Measurements from ENCODE around the gene DNAJC17. TPM values are rescaled to one million over a fixed set of nuclear protein-coding genes. Genes with fewer than 3 reads are reported as not detected.

Gene DNAJC17
- total RNA-seq, 1 donor from 2014 or later: 16.0 TPM

GRCh38 chr15:40828447-40829036 is 21.3 kb upstream of the DNAJC17 start, which contains the start of gene PPP1R14D:
Gene PPP1R14D, minus strand, starts transcription at chr15:40828708. Its CDS starts 67 bp downstream, at chr15:40828641.
- no peak for TF ChIP-seq CTCF (IDR thresholded peaks at IDR 0.05; ENCODE audit: borderline replicate concordance)
- Histone ChIP-seq H3K4me1 (peaks cover 3% of the 10 kb centered on the region), H3K4me3 (no peak within 1 kb of the TSS), H3K27me3 (ENCODE audit: low read depth) (peaks cover 5% of the 10 kb centered on the region), H3K27ac (replicated peaks) (no peak within 1 kb of the TSS), H3K9me3 (replicated peaks) (no peaks in the 10 kb centered on the region), H3K36me3 (no peaks in the 10 kb centered on the region)
- intact Hi-C loops (cut with micrococcal nuclease): no loop called here
- no peak for DNase-seq

- Histone ChIP-seq H3K27ac (replicated peaks) (no peak overlapping the region), H3K36me3 (no peaks in the 10 kb centered on the region), H3K9me3 (replicated peaks) (no peaks in the 10 kb centered on the region), H3K4me1 (peaks cover 3% of the 10 kb centered on the region), H3K27me3 (ENCODE audit: low read depth) (peaks cover 5% of the 10 kb centered on the region), H3K4me3 (no peak overlapping the region)
- no peak for DNase-seq
- TF ChIP-seq CTCF (IDR thresholded peaks at IDR 0.05; ENCODE audit: borderline replicate concordance): no peak
- intact Hi-C loops (cut with micrococcal nuclease): no loop called here
Measured at GRCh38 chr15:40826423-40827075, 19.3 kb upstream of the DNAJC17 start.

- DNase-seq: no peak
- Histone ChIP-seq H3K4me1 (peaks cover 3% of the 10 kb centered on the region), H3K27me3 (ENCODE audit: low read depth) (peaks cover 5% of the 10 kb centered on the region), H3K4me3 (no peak overlapping the region), H3K27ac (replicated peaks) (no peak overlapping the region), H3K36me3 (no peaks in the 10 kb centered on the region), H3K9me3 (replicated peaks) (no peaks in the 10 kb centered on the region)
- intact Hi-C loops (cut with micrococcal nuclease): no loop called here
- TF ChIP-seq CTCF (IDR thresholded peaks at IDR 0.05; ENCODE audit: borderline replicate concordance): no peak
Measured at GRCh38 chr15:40825661-40826422, 18.6 kb upstream of the DNAJC17 start.

- no peak for DNase-seq
- H3K4me1 ChIP-seq: peaks cover 3% of the 10 kb centered on the region
- TF ChIP-seq CTCF (IDR thresholded peaks at IDR 0.05; ENCODE audit: borderline replicate concordance): no peak
- no peak overlapping the region for H3K27ac ChIP-seq (replicated peaks)
- intact Hi-C loops (cut with micrococcal nuclease): no loop called here
- H3K36me3 ChIP-seq: no peaks in the 10 kb centered on the region
- no peaks in the 10 kb centered on the region for H3K27me3 ChIP-seq (ENCODE audit: low read depth)
- no peaks in the 10 kb centered on the region for H3K9me3 ChIP-seq (replicated peaks)
- H3K4me3 ChIP-seq: no peak overlapping the region
Measured at GRCh38 chr15:40823572-40824343, 16.5 kb upstream of the DNAJC17 start.

- intact Hi-C loops (cut with micrococcal nuclease): no loop called here
Measured at GRCh38 chr15:40821195-40821594, 13.9 kb upstream of the DNAJC17 start.

More at GRCh38 chr15:40821195-40821594, 13.9 kb upstream of the DNAJC17 start:
- no peak overlapping the region for H3K4me3 ChIP-seq
- no peaks in the 10 kb centered on the region for H3K9me3 ChIP-seq (replicated peaks)
- no peak for DNase-seq
- no peaks in the 10 kb centered on the region for H3K27me3 ChIP-seq (ENCODE audit: low read depth)
- TF ChIP-seq CTCF (IDR thresholded peaks at IDR 0.05; ENCODE audit: borderline replicate concordance): no peak
- H3K36me3 ChIP-seq: no peaks in the 10 kb centered on the region
- H3K4me1 ChIP-seq: peaks cover 3% of the 10 kb centered on the region
- no peak overlapping the region for H3K27ac ChIP-seq (replicated peaks)

Measured in left ventricle myocardium inferior (tissue), 1 donor.